ENCODE results near the gene PRG3. TPM values are rescaled to one million over a fixed set of nuclear protein-coding genes. Genes with fewer than 3 reads are reported as not detected.

The PRG3 gene
- total and polyA plus RNA-seq, 9 of the 15 experiments (the other 6 are each of a cell fraction or from before 2014, with no cell fraction given): 0.18 to 0.55 (median 0.38) TPM; not detected in 6

GRCh38 chr11:57426929-57427726 is 46.2 kb upstream of the PRG3 start, which contains the start of gene SLC43A3 (continued):
- no peak for TF ChIP-seq CLOCK (CRISPR knock-in tag; IDR thresholded peaks at IDR 0.05; ENCODE audit: borderline replicate concordance)
- peak; percentile 60 for TF ChIP-seq DPF2 (IDR thresholded peaks at IDR 0.05)
- no peak for TF ChIP-seq ZNF584 (CRISPR knock-in tag; IDR thresholded peaks at IDR 0.05; ENCODE audit: low read depth)
- no peak for TF ChIP-seq ZNF282 (CRISPR knock-in tag; IDR thresholded peaks at IDR 0.05)
- TF ChIP-seq NR0B1 (IDR thresholded peaks at IDR 0.05; ENCODE audit: partially characterized antibody): no peak
- TF ChIP-seq, protein P1, sequence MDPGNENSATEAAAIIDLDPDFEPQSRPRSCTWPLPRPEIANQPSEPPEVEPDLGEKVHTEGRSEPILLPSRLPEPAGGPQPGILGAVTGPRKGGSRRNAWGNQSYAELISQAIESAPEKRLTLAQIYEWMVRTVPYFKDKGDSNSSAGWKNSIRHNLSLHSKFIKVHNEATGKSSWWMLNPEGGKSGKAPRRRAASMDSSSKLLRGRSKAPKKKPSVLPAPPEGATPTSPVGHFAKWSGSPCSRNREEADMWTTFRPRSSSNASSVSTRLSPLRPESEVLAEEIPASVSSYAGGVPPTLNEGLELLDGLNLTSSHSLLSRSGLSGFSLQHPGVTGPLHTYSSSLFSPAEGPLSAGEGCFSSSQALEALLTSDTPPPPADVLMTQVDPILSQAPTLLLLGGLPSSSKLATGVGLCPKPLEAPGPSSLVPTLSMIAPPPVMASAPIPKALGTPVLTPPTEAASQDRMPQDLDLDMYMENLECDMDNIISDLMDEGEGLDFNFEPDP (CRISPR knock-in tag; IDR thresholded peaks at IDR 0.05): no peak
- no peak for TF ChIP-seq ZNF561 (CRISPR knock-in tag; conservative IDR thresholded peaks at IDR 0.05)
- no peak for TF ChIP-seq CHD7 (IDR thresholded peaks at IDR 0.05; ENCODE audit: low read depth, low read length)
- no peak for TF ChIP-seq PCBP1 (IDR thresholded peaks at IDR 0.05; ENCODE audit: low read depth, low read length, poor library complexity, severe bottlenecking)

Data from K562 (cell line).